SH-SY5Y (cell line): ENCODE data around the gene ATP11B.

ENCODE experiments used
- GATA2 ChIP-seq: IDR thresholded peaks from 2 replicates; pipeline ENCODE4 v1.6.1; 2011; ENCODE audit warnings: mild to moderate bottlenecking, low read depth, low read length
- GATA3 ChIP-seq: IDR thresholded peaks from 2 replicates; pipeline ENCODE4 v1.6.1; 2011; ENCODE audit warnings: low read depth, mild to moderate bottlenecking, low read length, moderate library complexity

DNA sequence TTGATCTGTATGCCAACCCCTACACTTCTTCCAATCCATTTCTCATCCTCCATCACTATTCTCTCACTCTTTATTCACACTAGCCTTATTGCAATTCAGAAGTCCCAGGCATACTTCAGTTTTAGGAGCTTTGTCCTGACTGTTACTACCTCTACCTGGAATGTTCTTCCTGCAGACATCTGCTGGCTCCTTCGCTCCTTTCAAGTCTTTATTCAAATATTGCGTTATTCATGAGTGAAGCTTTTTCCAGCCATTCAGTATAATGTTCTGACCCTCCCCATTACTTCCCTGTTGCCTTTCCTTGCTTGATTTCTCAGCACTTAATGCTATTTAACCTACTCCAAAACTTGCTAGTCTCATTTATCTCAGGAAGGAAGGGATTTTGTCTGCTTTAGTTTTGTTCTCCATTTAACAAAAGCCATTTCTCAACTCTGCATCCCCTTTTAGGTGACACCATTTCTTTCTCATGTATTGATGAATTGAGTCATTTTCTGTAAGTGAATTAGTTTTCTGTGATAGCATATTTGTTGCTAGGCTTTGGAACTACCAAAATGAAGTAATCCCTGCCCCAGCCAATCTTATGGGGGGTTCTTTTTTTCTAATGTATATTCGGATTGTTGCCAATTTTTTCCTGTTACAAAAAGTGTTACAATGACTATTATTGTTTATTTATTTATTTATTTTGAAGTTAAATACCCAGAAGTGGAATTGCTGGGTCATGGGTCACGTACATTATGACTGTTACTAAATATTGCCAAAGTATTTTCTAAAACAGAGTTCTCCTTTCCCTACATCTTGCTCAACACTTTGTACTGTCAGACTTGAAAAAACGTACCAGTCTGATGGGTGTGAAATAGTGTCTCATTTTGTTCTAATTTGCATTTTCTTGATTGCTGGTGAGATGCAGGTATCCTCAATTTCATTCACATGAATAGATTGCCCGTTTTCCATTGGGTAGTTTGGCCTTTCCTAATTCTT, 9.4 kb downstream of the ATP11B start:
- TF ChIP-seq GATA2 (no peak), GATA3 (no peak)
